Measurements from ENCODE around the gene PRRX2.
A peak's percentile ranks its signal among the peaks of the same experiment; 100 is the strongest.

The PRRX2 gene

DNA sequence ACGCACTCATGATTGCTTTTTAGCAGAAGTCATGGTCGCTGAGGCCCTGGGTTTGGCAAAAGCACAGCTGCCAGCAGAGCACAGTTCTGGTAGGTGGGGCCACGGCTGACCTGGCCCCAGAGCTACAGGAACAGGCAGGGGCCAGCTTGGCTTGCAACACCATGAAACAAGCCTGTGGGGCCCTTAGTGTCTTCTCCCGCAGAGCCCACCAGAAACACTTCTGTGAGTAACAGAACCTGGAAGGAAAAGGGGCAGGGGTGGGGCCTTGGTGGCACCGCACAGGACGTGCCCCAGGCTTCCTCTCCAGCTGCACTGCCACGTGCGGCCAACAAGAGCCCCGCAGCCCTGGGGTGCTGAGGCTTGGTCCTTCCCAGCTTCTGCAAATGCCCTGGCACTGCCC, 28.3 kb upstream of the PRRX2 start:
- no peak for DNase-seq

GRCh38 chr9:129637673-129638439, 27.6 kb upstream of the PRRX2 start:
- no peak for DNase-seq

DNA sequence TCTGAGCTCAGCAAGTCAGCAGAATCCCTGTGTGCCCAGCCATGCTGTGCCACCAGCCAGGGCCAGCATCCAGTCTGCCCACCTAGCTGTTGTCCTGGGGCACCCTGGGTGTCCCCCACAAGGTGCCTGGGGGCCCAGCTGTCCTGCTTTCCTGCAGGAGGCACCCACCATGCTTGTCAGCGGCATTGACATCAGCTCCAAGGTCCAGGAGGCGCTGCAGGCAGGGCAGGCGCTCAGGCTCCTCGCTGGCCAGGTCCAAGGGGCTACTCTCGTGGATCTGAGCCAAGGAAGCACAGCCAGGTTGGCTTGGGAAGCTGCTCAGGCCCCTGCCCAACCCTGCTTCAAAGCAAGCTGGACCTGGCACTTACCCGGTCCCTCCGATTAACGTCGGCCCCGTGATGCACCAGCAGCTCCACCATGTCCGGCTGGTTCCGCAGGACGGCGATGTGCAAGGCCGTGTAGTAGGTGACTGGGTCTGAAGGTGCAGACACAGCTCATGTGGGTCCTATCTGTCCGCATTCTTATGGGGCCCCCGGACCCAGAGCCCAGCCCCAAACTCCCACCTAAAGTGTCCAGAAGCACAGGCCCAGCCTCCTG, 26.3 kb upstream of the PRRX2 start:
- no peak for DNase-seq

GRCh38 chr9:129639756-129640085, 25.7 kb upstream of the PRRX2 start:
- no peak for DNase-seq

DNA sequence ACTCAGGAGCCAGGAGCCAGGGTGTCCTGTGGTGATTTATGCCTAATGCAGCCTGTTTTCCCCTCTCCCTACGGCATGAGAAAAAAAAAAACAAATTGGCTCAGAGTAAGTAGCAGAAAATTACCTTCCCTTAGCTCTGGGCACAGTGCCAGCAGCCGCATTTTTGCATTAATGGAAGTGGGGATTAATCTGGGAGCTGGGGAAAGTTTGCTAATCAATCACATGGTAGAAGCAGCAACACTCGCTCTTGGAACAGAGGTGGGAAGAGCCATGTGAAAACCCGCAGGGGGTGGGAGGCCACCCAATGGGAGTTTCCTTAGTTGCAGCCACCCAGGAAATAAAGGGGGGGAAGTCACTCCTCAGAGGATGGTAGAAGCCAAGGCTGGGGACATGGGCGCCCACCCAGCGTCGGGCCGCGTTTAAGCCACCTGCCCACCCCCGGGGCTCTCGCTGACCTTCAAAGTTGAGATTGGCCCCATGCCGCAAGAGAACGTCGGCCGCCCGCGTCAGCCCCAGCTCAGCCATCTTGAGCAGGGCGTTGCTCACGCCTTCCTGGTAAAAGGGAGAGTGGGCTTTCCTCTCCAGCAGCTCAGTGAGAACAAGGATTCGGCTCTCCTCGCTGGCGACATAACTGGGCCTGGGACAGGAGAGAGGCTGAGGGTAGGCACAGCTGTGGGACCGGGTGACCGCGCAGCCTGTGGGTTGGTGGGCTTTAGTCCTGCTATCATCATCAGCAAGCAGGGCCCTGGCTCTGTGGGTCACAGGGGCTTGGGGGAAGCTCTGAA, 25.2 kb upstream of the PRRX2 start:
- DNase-seq: no peak

GRCh38 chr9:129640871-129641749, 24.3 kb upstream of the PRRX2 start:
- no peak for DNase-seq

GRCh38 chr9:129641750-129642585, 23.5 kb upstream of the PRRX2 start, which contains the start of gene ASB6:
Gene ASB6 (minus strand): TSS chr9:129642151. CDS start chr9:129641999, 152 bp downstream.
- peak; percentile 91 for DNase-seq

- DNase-seq: no peak
Observed at GRCh38 chr9:129643706-129644105, 21.7 kb upstream of the PRRX2 start.

DNA sequence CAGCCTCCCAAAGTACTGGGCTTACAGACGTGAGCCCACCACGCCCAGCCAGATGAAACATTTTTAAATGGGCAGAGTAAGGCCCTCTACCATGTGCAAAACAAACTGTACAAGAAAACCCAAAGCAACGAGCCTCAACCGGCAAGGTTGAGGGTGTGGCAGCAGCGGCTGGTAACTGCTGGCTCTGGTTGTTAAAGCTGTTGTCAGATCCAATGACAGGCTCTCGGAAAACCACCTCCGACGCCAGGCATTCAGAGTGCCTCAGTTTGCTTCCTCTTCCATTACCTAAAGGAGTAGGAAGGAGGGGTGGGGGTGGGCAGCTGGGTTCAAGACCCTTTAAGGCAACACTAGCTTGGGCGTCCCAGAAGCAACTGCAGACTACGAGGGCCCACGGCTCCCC, 21.1 kb upstream of the PRRX2 start:
- DNase-seq: no peak

DNA sequence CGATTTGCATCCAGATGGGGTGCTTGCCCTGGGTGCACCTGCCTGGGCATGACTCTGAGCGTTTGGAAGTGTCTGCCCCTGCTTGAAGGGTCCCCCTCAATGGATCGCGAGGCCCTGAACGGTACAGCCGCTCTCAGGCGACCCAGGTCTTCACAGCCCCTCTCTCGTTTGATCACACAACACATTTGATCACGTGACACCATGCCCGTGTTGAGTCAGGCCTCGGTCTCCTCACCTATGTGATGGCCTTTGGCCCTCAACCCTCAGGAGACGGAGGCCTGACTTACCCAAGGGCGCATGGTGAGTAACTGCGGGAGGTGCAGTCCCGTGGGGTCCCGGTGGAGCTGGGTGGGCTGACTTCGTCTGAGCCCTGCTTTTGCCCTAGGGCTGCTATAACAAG, 20.5 kb upstream of the PRRX2 start:
- no peak for DNase-seq

DNA sequence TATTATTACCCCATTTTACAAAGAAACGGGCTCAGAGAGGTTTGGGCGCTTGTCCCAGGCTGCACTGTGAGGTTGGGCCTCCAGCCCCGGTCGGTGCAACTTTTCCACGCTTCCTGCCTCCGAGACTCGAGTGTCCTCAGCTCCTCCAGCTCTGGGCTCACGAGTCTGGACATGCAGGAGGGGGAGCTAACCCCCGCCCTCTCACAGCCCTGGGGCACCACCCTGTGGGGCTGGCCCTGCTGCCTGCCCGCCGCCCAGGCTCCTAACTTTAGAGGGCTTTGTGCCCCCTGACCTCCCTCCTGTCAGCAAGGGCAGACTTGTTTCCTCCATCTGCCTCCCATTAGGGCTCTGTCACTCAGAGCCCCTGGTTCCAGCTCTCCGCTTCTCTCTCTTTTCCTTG, 19.2 kb upstream of the PRRX2 start:
- no peak for DNase-seq

DNA sequence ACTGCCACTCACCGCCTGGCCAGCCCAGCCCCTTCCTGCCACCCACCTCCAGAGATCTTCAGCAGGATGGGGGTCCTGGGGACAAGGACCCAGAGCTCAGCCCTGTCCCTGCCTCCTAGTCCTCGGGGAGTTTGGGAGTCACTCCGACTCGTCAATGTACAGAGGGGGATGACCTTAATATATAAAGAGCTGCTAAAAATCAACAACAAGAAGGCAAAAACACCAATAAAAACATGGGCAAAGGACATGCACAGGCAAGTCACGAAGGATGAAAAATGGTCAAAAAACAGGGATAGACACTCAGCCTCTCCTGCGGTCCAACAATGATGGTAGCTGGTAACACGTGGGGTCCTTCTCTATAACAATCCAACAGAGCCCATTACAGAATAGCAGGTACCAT, 18.8 kb upstream of the PRRX2 start:
- no peak for DNase-seq

GRCh38 chr9:129647635-129648034, 17.8 kb upstream of the PRRX2 start:
- DNase-seq: no peak

GRCh38 chr9:129648092-129648763, 17.2 kb upstream of the PRRX2 start:
- no peak for DNase-seq

DNA sequence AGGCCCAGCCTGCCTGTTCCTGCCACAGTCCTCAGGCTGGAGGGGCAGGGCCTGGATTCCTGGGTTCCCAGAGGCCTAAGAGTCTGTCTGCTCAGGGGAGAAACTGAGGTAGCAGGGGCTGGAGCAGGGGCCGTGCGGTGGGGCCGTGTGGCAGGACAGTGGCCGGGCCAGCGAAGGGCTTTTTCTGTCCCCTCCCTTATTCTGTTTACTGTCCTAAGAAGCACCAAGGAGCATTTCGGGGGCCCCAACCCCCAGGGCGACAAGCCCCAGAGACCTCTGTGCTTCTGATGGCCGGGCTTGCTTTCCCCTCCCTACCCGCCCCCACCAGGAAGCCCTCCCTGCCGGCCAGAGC, 16.7 kb upstream of the PRRX2 start:
- no peak for DNase-seq

GRCh38 chr9:129649726-129650679, 15.4 kb upstream of the PRRX2 start:
- no peak for DNase-seq

DNA sequence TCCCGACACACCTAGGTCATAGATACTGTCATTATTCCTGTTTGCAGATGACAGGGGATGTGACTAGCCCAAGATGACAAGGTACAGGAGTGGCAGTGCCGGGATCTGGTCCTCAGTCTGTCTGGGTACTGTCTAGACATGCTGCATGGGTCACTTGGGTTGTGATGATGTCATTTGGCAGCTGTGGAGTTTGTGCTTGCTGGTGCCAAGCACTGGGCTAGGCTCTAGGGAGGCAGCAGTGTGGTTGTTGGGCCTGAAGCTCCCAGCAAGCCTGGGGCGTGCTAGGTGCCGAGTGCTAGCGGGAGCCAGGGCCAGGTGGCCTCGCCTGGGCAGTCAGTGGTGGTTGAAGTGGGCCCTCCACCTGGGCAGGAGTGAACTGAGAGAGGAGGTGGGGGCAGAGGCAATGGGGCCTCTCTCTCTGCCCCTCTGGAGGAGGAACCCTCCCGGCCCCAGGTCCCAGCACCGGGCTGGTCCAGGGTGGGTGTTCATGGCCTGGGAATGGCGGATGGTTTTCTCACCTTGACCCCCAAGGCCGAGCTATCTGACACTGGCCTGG, 14.7 kb upstream of the PRRX2 start:
- DNase-seq: no peak

- DNase-seq: no peak
Observed at GRCh38 chr9:129653823-129654553, 11.5 kb upstream of the PRRX2 start.

- no peak for DNase-seq
Observed at GRCh38 chr9:129654554-129655040, 10.8 kb upstream of the PRRX2 start.

Measured in NCI-H226 (cell line).